ENCODE measurements around the gene ATRIP. TPM values are rescaled to one million over a fixed set of nuclear protein-coding genes. Genes with fewer than 3 reads are reported as not detected.

The ATRIP gene
- total and polyA plus RNA-seq, 2 of the 8 experiments (the other 6 are each of a cell fraction or from before 2014, with no cell fraction given): 18.5 to 20.2 TPM

- TF ChIP-seq CHD7 (IDR thresholded peaks at IDR 0.05; ENCODE audit: insufficient replicate concordance, low read length) (no peak), SRF (IDR thresholded peaks at IDR 0.05; ENCODE audit: low read depth, low read length) (no peak), MAX (IDR thresholded peaks at IDR 0.05) (no peak), EP300 (IDR thresholded peaks at IDR 0.05; ENCODE audit: borderline replicate concordance in 1 of 2, low read depth in 2 of 2, low read length in 2 of 2) (no peak), KDM1A (IDR thresholded peaks at IDR 0.05; ENCODE audit: borderline replicate concordance, low read length) (no peak), RNF2 (IDR thresholded peaks at IDR 0.05; ENCODE audit: borderline replicate concordance, low read depth, low read length, missing control alignments, poor library complexity, severe bottlenecking) (no peak)
- TF ChIP-seq, protein P1, sequence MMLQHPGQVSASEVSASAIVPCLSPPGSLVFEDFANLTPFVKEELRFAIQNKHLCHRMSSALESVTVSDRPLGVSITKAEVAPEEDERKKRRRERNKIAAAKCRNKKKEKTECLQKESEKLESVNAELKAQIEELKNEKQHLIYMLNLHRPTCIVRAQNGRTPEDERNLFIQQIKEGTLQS (IDR thresholded peaks at IDR 0.05; ENCODE audit: insufficient read depth, low read depth, low read length): no peak
These were observed 32.9 kb upstream of the ATRIP start (continued) for GRCh38 chr3:48413611-48414010.

Measured in H1 (cell line).